Osteoblast (primary cell): Measurements from ENCODE around the gene FBXW10B. TPM values are rescaled to one million over a fixed set of nuclear protein-coding genes. Genes with fewer than 3 reads are reported as not detected.

Source experiments
- DNase-seq: peaks from one replicate; pipeline ENCODE4 v3.0.0; 2011; ENCODE audit warnings: low spot score, mixed read lengths; ENCODE audit not compliant: insufficient read length; ENCODE audit errors: missing footprints
- H2AFZ ChIP-seq: 2 replicates; pipeline ENCODE4 v1.6.0; 2011; ENCODE audit warnings: mild to moderate bottlenecking, low read length
- H3K27ac ChIP-seq: 2 replicates; pipeline ENCODE4 v1.5.1; 2011; ENCODE audit warnings: mild to moderate bottlenecking, low read depth, low read length, moderate library complexity
- H3K27me3 ChIP-seq: 2 replicates; pipeline ENCODE4 v1.6.0; 2012; ENCODE audit warnings: mild to moderate bottlenecking, control low read depth, inconsistent platforms, low read length, moderate library complexity; ENCODE audit not compliant: insufficient read depth
- H3K36me3 ChIP-seq: 2 replicates; pipeline ENCODE4 v1.5.1; 2011; ENCODE audit warnings: mild to moderate bottlenecking, low read length, control low read depth, moderate library complexity; ENCODE audit not compliant: insufficient read depth
- H3K4me1 ChIP-seq: 2 replicates; pipeline ENCODE4 v1.5.1; 2011; ENCODE audit warnings: mild to moderate bottlenecking, low read length, control low read depth, moderate library complexity; ENCODE audit not compliant: insufficient read depth
- H3K4me2 ChIP-seq: 2 replicates; pipeline ENCODE4 v1.6.0; 2011; ENCODE audit warnings: mild to moderate bottlenecking, low read length; ENCODE audit not compliant: insufficient read depth
- H3K4me3 ChIP-seq: fragments of 200-600 bp; sonication (generic); 3 replicates; pipeline ENCODE4 v1.5.1; 2012; ENCODE audit warnings: mild to moderate bottlenecking, low read length, inconsistent platforms; ENCODE audit not compliant: insufficient read depth
- H3K79me2 ChIP-seq: 2 replicates; pipeline ENCODE4 v1.6.0; 2012; ENCODE audit warnings: mild to moderate bottlenecking, low read length, control low read depth, inconsistent platforms; ENCODE audit not compliant: insufficient read depth
- H3K9me3 ChIP-seq: 2 replicates; pipeline ENCODE4 v1.5.1; 2011; ENCODE audit warnings: low read depth, low read length, control low read depth
- H4K20me1 ChIP-seq: 2 replicates; pipeline ENCODE4 v1.6.0; 2012; ENCODE audit warnings: mild to moderate bottlenecking, low read length, control low read depth; ENCODE audit not compliant: insufficient read depth
- CTCF ChIP-seq: IDR thresholded peaks from 2 replicates; pipeline ENCODE4 v1.5.1; 2011; ENCODE audit warnings: mild to moderate bottlenecking, low read depth, low read length, moderate library complexity; ENCODE audit errors: extremely low read depth
- total RNA-seq: library from RNA; depleted of rRNA; stranded (reverse); fragments of >200 nt; gene quantifications from 2 replicates; pipeline ENCODE4 v1.2.3, GENCODE V29; 2012

FBXW10B gene
- total RNA-seq, 1 donor, result 0.36 TPM

DNA sequence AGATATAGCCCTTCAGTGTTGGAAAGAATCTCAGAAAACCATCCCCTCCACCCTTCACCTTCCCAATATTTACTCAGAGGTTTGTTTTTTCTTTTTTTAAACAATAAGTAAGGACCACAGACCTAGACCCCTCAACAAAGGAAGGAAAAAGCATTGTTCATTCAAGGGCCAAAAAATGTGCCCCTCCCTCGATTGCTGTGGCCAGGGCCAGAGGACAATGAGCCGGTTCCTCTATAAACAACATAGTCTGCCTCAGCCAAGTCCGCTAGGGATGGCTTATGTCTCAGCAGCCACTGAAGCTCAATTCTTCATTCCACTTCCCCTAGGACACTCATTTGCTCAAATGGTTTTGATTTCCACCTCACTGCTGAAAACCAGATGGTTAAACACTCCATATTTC is 40.6 kb upstream of the FBXW10B start:
- Histone ChIP-seq H2AFZ (no peak overlapping the region), H3K79me2 (no peaks in the 10 kb centered on the region), H3K4me3 (no peak overlapping the region), H3K9me3 (no peaks in the 10 kb centered on the region), H3K4me1 (no peaks in the 10 kb centered on the region), H3K4me2 (no peak overlapping the region), H3K27ac (no peak overlapping the region), H4K20me1 (no peaks in the 10 kb centered on the region), H3K27me3 (no peaks in the 10 kb centered on the region), H3K36me3 (peaks cover 6% of the 10 kb centered on the region)
- no peak for TF ChIP-seq CTCF
- DNase-seq, result no peak

DNA sequence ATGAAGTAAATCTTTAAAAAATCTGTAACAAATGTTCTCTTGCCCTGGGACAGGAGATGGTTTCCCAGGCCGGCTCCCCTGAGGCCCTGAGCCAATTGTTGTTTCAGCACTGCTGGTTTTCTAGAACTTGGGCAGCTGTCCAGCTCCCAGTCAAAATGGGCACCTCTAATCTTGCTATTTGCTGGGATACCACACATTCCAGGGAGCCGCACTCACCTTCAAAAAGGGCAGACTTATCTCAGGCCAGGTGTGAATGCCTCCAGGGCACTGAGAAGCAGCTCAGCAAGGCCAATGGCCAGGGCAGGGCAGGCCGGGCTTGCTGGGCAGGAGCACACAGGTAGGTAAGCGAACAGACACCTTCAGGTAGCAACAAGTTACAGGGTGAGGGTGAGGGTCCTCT is 40.2 kb upstream of the FBXW10B start:
- Histone ChIP-seq H4K20me1 (no peaks in the 10 kb centered on the region), H3K4me1 (no peaks in the 10 kb centered on the region), H3K4me3 (no peak overlapping the region), H3K36me3 (peaks cover 6% of the 10 kb centered on the region), H3K9me3 (no peaks in the 10 kb centered on the region), H3K79me2 (no peaks in the 10 kb centered on the region), H2AFZ (no peak overlapping the region), H3K27me3 (no peaks in the 10 kb centered on the region), H3K4me2 (no peak overlapping the region), H3K27ac (no peak overlapping the region)
- no peak for TF ChIP-seq CTCF
- no peak for DNase-seq

GRCh38 chr17:15659236-15659635 is 39.7 kb upstream of the FBXW10B start:
- TF ChIP-seq CTCF, result no peak
- no peak overlapping the region for H3K27ac ChIP-seq
- DNase-seq, result no peak
- no peak overlapping the region for H2AFZ ChIP-seq
- no peaks in the 10 kb centered on the region for H3K9me3 ChIP-seq
- H3K27me3 ChIP-seq, result no peaks in the 10 kb centered on the region
- H3K4me3 ChIP-seq, result no peak overlapping the region
- H4K20me1 ChIP-seq, result no peaks in the 10 kb centered on the region
- H3K4me2 ChIP-seq, result no peak overlapping the region
- no peaks in the 10 kb centered on the region for H3K79me2 ChIP-seq
- H3K4me1 ChIP-seq, result no peaks in the 10 kb centered on the region
- peaks cover 6% of the 10 kb centered on the region for H3K36me3 ChIP-seq

DNA sequence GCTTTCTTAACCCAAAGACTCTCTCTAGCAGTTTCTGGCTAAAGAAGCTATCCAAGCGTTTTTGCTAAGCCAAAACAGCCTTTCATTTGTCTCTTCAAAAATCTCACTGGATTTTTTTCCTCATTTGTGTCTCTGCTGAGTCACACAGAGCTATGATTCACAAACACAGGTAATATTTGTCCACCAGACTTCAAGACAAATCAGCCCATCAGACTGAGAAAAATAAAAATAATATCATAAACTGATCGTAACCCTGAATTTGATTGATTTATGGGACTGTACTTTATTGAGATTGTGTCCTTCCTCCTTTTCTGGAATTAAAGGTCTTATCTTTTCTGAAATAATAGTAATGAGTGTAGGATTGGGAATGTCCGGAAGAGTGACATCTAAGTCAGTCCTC is 38.8 kb upstream of the FBXW10B start:
- H3K4me2 ChIP-seq, result no peak overlapping the region
- H3K9me3 ChIP-seq, result no peaks in the 10 kb centered on the region
- DNase-seq, result no peak
- no peaks in the 10 kb centered on the region for H4K20me1 ChIP-seq
- no peaks in the 10 kb centered on the region for H3K27me3 ChIP-seq
- peaks cover 3% of the 10 kb centered on the region for H3K36me3 ChIP-seq
- no peaks in the 10 kb centered on the region for H3K4me1 ChIP-seq
- no peak overlapping the region for H3K27ac ChIP-seq
- H3K4me3 ChIP-seq, result no peak overlapping the region
- no peak overlapping the region for H2AFZ ChIP-seq
- no peaks in the 10 kb centered on the region for H3K79me2 ChIP-seq
- no peak for TF ChIP-seq CTCF
